ENCODE measurements around the gene PSMD13.

DNA sequence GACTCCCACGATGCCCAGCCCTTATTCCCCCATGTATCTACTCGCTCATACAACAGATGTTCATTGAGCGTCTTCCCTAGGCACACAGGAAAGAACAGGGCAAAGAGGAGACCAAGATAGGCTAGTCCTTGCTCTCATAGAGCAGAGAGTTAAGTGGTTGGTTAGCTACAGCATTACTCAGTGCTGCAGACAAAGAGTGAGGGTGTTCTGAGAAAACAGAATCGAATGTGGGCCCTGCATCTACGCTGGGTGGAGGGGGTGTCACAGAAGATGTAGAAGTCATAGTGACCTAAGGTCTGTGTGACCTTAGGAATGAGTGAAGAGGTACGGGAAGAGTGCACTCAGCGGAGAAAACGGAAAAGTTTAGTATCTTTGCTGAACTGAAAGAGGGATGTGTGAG, 12.3 kb downstream of the PSMD13 start:
- TF ChIP-seq, protein P1, sequence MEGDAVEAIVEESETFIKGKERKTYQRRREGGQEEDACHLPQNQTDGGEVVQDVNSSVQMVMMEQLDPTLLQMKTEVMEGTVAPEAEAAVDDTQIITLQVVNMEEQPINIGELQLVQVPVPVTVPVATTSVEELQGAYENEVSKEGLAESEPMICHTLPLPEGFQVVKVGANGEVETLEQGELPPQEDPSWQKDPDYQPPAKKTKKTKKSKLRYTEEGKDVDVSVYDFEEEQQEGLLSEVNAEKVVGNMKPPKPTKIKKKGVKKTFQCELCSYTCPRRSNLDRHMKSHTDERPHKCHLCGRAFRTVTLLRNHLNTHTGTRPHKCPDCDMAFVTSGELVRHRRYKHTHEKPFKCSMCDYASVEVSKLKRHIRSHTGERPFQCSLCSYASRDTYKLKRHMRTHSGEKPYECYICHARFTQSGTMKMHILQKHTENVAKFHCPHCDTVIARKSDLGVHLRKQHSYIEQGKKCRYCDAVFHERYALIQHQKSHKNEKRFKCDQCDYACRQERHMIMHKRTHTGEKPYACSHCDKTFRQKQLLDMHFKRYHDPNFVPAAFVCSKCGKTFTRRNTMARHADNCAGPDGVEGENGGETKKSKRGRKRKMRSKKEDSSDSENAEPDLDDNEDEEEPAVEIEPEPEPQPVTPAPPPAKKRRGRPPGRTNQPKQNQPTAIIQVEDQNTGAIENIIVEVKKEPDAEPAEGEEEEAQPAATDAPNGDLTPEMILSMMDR (conservative IDR thresholded peaks at IDR 0.05 in 1 of 2, IDR thresholded peaks at IDR 0.05 in 1 of 2; ENCODE audit: extremely low read depth in 1 of 2, insufficient read depth in 1 of 2, low read depth in 1 of 2, low read length in 2 of 2) = no peak
- no peak for TF ChIP-seq EZH2 (IDR thresholded peaks at IDR 0.05; ENCODE audit: borderline replicate concordance, low read length)
